ENCODE results near the gene GMEB1. TPM values are rescaled to one million over a fixed set of nuclear protein-coding genes. Genes with fewer than 3 reads are reported as not detected.

GMEB1 gene
- total and polyA plus RNA-seq, 10 of the 15 experiments (the other 5 are each of a cell fraction or from before 2014, with no cell fraction given), result 4.9 to 17.6 (median 9.4) TPM

DNA sequence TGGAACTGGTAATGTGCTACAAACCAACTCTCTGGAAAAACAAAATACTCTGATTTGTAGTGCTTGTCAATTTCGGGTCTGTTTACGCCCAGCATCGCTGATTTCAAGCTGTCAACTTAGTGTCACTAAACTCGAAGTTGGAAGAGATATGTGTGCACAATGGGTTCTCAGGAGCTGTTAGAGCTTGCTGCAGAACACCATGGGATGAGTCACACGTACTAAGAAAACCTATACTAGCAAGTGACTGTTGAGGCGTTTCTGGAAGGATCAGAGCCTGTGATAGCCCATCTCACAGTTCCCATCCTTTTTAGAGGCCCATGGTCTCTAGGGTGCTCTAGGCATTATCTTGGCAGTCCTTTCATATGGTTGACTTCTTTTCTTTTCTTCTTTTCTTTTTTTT, 14.3 kb downstream of the GMEB1 start:
- FAIRE-seq, result no peak
- CTCF ChIA-PET, result no interaction called here

GRCh38 chr1:28684937-28685336, 16.4 kb downstream of the GMEB1 start:
- POLR2A ChIA-PET, result interaction anchor here (0.6 to 1.1 kb wide), 2 partner anchors 17 to 97 kb away, joined by 3 read pairs; no protein-coding TSS in a partner anchor
- SMC1A ChIA-PET (ENCODE audit: uncharacterized antibody, unreplicated experiment), result no interaction called here
- TF ChIP-seq, protein P1, sequence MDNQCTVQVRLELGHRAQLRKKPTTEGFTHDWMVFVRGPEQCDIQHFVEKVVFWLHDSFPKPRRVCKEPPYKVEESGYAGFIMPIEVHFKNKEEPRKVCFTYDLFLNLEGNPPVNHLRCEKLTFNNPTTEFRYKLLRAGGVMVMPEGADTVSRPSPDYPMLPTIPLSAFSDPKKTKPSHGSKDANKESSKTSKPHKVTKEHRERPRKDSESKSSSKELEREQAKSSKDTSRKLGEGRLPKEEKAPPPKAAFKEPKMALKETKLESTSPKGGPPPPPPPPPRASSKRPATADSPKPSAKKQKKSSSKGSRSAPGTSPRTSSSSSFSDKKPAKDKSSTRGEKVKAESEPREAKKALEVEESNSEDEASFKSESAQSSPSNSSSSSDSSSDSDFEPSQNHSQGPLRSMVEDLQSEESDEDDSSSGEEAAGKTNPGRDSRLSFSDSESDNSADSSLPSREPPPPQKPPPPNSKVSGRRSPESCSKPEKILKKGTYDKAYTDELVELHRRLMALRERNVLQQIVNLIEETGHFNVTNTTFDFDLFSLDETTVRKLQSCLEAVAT (IDR thresholded peaks at IDR 0.05), result no peak
- TF ChIP-seq ZZZ3 (IDR thresholded peaks at IDR 0.05; ENCODE audit: control insufficient read depth, insufficient read length, low read depth) (no peak), BMI1 (IDR thresholded peaks at IDR 0.05; ENCODE audit: borderline replicate concordance) (no peak), CEBPB (IDR thresholded peaks at IDR 0.05; ENCODE audit: borderline replicate concordance in 1 of 2, low read depth in 2 of 2, low read length in 2 of 2) (no peak), CREB1 (IDR thresholded peaks at IDR 0.05; ENCODE audit: low read depth) (no peak), SMAD1 (IDR thresholded peaks at IDR 0.05; ENCODE audit: low read depth, partially characterized antibody) (no peak), IKZF2 (IDR thresholded peaks at IDR 0.05) (no peak), NFYA (IDR thresholded peaks at IDR 0.05; ENCODE audit: borderline replicate concordance, low read depth, low read length) (no peak), PAX8 (IDR thresholded peaks at IDR 0.05) (no peak), FOXK2 (IDR thresholded peaks at IDR 0.05) (no peak), SUPT20H (IDR thresholded peaks at IDR 0.05; ENCODE audit: borderline replicate concordance, control insufficient read depth, low read depth, low read length) (no peak), POLR2AphosphoS2 (IDR thresholded peaks at IDR 0.05; ENCODE audit: low read depth, low read length) (no peak), MTA3 (IDR thresholded peaks at IDR 0.05; ENCODE audit: borderline replicate concordance, low read length) (no peak)

More for the DNA sequence above, 14.3 kb downstream of the GMEB1 start:
- Histone ChIP-seq H3K4me1 (ENCODE audit: control insufficient read depth, insufficient read depth, low read length) (no peaks in the 10 kb centered on the region), H3K27me3 (replicated peaks in 1 of 2; ENCODE audit: control insufficient read depth in 2 of 2, insufficient read depth in 2 of 2, low read length in 1 of 2) (no peaks in the 10 kb centered on the region), H3K4me2 (ENCODE audit: control insufficient read depth, insufficient read depth) (no peak overlapping the region), H3K9ac (ENCODE audit: control insufficient read depth, insufficient read depth, low read length) (no peak overlapping the region), H4K20me1 (ENCODE audit: control insufficient read depth, insufficient read depth) (no peaks in the 10 kb centered on the region), H3K4me3 (no peak overlapping the region), H3K9me3 (replicated peaks; ENCODE audit: control insufficient read depth, insufficient read depth, low read length) (no peaks in the 10 kb centered on the region), H3K27ac (ENCODE audit: control insufficient read depth, insufficient read depth) (no peak overlapping the region), H3K79me2 (ENCODE audit: control insufficient read depth, insufficient read depth, low read length) (no peaks in the 10 kb centered on the region), H2AFZ (ENCODE audit: control insufficient read depth, low read depth, low read length) (no peak overlapping the region), H3K36me3 (ENCODE audit: control insufficient read depth in 2 of 2, insufficient read depth in 2 of 2, low read length in 1 of 2) (peaks cover 0 to 11% of the 10 kb centered on the region in 2 experiments; a peak in 2 of 4 replicates)
- ChIA-PET RAD21 (ENCODE audit: unreplicated experiment) (no interaction called here), POLR2A (no interaction called here), SMC1A (ENCODE audit: uncharacterized antibody, unreplicated experiment) (no interaction called here)
- intact Hi-C loops (cut with micrococcal nuclease; ENCODE audit: unreplicated experiment), result no loop called here
- 78% methylated on average over 6 of the region's 6 CpGs for WGBS (ENCODE audit: insufficient coverage, insufficient replicate concordance, low lambda C conversion rate, missing lambda C conversion rate)
- in situ Hi-C loops (cut with MboI), result no loop called here
- DNase-seq (ENCODE audit: low read depth, low spot score), result no peak
- no peak for ATAC-seq
- no peak for TF ChIP-seq IKZF1 (conservative IDR thresholded peaks at IDR 0.05)
- BruUV-seq (replicated peaks), result no TSS peak

More at GRCh38 chr1:28684937-28685336, 16.4 kb downstream of the GMEB1 start:
- ChIA-PET RAD21 (ENCODE audit: unreplicated experiment) (no interaction called here), CTCF (interaction anchor here (0.6 kb wide), 2 partner anchors 192 to 304 kb away, joined by 3 read pairs; no protein-coding TSS in a partner anchor)
- no peaks in the 10 kb centered on the region for H3K79me2 ChIP-seq (ENCODE audit: control insufficient read depth, insufficient read depth, low read length)
- H3K9me3 ChIP-seq (replicated peaks; ENCODE audit: control insufficient read depth, insufficient read depth, low read length), result no peaks in the 10 kb centered on the region
- DNase-seq (ENCODE audit: low read depth, low spot score) (no peak), ATAC-seq (no peak), FAIRE-seq (no peak)
- BruUV-seq (replicated peaks), result no TSS peak
- in situ Hi-C loops (cut with MboI), result no loop called here
- intact Hi-C loops (cut with micrococcal nuclease; ENCODE audit: unreplicated experiment), result no loop called here
- H4K20me1 ChIP-seq (ENCODE audit: control insufficient read depth, insufficient read depth), result no peaks in the 10 kb centered on the region
- H3K4me2 ChIP-seq (ENCODE audit: control insufficient read depth, insufficient read depth), result no peak overlapping the region
- H3K9ac ChIP-seq (ENCODE audit: control insufficient read depth, insufficient read depth, low read length), result no peak overlapping the region
- WGBS (ENCODE audit: insufficient coverage, insufficient replicate concordance, low lambda C conversion rate, missing lambda C conversion rate), result 73% methylated on average over 4 of the region's 4 CpGs
- H3K27me3 ChIP-seq (replicated peaks in 1 of 2; ENCODE audit: control insufficient read depth in 2 of 2, insufficient read depth in 2 of 2, low read length in 1 of 2), result no peaks in the 10 kb centered on the region
- no peaks in the 10 kb centered on the region for H3K4me1 ChIP-seq (ENCODE audit: control insufficient read depth, insufficient read depth, low read length)
- no peak overlapping the region for H2AFZ ChIP-seq (ENCODE audit: control insufficient read depth, low read depth, low read length)
- H3K4me3 ChIP-seq, result no peak overlapping the region
- peaks cover 0 to 11% of the 10 kb centered on the region in 2 experiments; a peak in 2 of 4 replicates for H3K36me3 ChIP-seq (ENCODE audit: control insufficient read depth in 2 of 2, insufficient read depth in 2 of 2, low read length in 1 of 2)
- no peak overlapping the region for H3K27ac ChIP-seq (ENCODE audit: control insufficient read depth, insufficient read depth)

Measured in GM12878 (cell line).